HG03378 (cell line): ENCODE measurements around the gene ITGB7.
"Not testable (repeated sequence)": the region's sequence is repeated elsewhere in the genome, so short reads cannot be mapped to it uniquely, and the experiment has no call there.

Experiments
- ATAC-seq: cut with Tn5 transposase; IDR thresholded peaks from one replicate; pipeline ENCODE4 v1.9.1; 2021; ENCODE audit warnings: mild to moderate bottlenecking, moderate library complexity; ENCODE audit not compliant: unreplicated experiment

ITGB7 gene

DNA sequence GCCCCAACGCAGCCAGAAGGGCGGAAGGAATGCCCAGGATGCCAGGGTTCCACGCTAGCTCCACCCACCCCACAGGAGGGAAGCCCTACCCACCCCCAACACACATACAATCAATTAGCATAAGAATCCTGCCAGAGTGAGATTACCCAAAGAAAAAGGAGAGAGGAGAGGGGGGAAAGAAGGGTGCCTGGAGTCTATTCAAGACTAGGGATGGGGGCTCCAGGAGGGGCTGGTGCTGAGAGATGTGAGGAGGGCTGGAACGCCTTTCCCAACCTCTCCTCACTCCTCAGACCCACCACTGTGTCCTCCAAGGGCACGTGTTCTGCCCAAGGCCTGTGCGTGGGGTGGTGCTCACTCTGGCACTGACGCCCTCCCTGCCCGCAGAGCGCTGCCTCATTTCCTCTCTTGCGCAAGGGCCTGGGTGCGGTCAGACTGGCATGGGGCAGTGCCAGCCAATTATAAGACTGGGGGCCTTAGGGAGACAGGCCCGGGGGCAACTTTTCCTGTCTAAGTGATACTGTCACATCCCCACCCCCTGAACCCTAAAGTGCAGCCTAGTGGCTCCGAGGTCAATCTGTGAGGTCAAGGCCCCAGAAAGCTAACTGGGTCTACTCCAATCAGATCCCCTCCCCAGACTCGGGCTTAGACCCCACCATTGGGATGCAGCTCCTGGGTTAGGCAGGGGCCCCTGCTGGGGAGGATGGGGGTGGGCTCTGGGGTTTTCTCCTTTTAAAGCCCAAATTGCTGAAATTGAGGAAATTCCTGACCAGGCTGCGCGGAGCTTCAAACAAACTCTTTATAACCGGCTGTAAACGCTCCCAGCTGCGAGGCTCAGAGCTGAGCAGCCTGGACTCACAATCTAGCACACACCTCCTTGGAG, 10.2 kb upstream of the ITGB7 start:
- ATAC-seq = no peak

DNA sequence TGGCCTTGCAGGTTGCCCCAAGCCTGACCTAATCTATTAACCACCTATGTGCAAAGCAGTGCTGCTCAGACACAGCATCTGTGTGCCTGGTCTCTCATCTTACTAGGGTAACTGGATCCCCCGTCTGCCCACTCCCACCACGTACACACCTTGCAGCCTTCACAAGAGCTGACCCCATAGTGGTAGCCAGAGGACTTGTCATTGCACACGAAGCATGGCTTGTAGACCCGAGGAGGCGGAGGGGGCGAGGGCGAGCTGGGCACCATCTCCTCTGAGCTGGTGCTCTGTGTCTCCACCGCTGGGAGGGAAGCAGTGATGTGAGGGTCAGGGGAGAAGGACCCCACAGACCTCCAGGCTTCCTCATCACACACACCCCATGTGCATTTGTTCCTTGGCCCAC, 8.4 kb upstream of the ITGB7 start:
- ATAC-seq = no peak

GRCh38 chr12:53214687-53215455, 7.8 kb upstream of the ITGB7 start:
- ATAC-seq = no peak

DNA sequence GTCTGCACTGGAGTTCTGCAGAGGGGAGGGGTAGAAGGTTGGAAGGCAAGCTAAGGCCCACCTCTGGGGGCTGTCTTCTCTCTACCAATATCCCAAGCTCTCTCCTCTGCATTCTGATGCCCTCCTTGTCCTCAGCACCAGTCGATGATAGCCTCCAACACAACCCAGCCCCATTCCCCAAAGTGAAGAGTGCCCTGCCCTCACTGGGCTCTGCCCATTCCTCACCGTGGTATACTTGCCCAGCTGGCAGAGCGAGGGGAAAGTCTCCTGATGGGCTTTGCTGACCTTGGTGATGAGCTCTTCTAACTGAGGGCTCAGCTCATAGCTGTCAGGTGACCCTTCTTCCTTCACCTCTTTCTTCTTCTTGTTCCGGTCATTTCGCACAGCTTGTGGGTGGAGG, 7.2 kb upstream of the ITGB7 start:
- no peak for ATAC-seq

DNA sequence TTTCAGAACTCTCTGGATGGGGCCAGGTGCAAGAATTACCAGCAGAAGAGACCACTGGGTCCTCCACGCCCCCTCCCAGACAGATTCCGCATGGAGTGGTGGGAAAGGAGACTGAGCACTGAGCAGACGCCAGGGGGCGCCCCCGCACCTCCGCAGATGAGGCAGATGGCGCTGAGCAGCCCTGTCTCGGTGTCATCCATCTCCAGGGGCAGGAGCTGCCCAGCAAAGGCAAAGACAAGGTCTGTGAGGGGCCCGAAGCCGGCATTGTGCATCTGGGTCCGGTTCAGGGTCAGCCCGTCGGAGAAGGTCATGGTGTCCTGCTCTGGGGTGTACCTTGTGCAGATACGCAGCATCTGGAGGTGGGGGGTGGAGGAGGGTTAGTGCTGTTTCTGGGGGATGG, 6.3 kb upstream of the ITGB7 start:
- ATAC-seq = no peak

- no peak for ATAC-seq
Observed at GRCh38 chr12:53212931-53213330, 5.9 kb upstream of the ITGB7 start.

DNA sequence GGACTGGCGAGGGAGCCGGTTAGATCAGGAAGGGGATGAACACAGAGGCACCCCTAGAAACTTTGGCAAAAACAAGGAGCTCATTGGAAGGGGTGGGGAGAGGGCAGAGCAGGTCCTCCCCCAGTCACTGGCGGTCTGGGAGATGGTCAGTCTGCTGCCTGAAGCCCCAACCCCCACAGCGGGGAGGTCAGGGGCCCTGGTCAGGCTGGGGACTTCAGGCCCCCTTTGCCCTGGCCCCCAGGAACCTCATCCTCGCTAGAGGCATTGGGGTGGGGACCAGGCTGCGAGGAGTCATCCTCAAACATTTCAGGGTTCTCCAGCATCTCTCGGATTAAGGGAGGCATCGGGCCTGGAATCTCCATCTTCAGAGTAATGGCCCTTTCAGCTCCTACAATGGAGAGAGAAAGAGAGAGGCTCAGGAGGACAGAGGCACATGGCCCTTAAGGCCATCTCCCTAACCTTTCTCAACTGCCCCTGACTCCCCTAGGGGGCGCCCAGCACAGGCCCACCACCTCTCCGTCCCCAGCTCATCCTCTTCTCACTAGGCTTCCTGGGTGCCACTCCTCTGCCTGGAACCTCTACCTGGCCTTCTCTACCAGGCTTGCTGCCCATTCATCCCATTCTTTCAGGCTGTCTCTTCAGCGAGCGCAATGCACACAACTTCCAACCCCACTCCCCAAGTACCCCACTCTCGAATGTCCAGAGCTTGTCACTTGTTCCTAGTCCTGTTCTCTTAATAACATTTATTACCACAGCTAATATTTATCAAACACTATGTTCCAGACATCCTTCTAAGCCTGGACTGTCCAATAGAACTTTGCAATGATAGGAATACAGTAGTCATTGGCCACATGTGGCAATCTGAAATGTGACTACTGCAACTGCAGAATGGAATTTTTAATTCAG, 4.7 kb upstream of the ITGB7 start:
- no peak for ATAC-seq

- ATAC-seq = no peak
Observed at GRCh38 chr12:53210843-53211242, 3.8 kb upstream of the ITGB7 start.

GRCh38 chr12:53208877-53209463, 1.9 kb upstream of the ITGB7 start:
- no peak for ATAC-seq

DNA sequence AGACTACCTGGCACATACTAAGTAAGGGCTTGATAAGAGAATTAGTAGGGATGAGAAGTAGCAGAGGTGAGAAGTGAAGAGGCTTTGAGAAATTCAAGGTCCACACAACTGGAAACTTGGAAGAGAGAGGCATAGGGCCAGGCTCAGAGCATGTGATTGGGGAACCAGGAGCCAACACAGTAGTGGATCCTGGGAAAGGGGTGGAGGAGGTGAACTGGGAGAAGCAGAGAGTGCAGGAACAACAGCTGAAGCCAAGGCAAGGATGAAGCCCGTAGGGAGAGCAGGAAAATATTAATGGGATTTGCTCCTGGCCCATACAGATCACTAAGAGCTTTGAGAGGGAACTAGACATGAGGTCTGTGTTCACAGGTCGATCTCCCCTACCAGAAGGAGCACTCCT, 1.4 kb upstream of the ITGB7 start:
- ATAC-seq = no peak

- ATAC-seq = peak; percentile 67
Observed at GRCh38 chr12:53205747-53206419, 1.2 kb downstream of the ITGB7 start.

GRCh38 chr12:53204351-53204750, 2.7 kb downstream of the ITGB7 start:
- no peak for ATAC-seq

DNA sequence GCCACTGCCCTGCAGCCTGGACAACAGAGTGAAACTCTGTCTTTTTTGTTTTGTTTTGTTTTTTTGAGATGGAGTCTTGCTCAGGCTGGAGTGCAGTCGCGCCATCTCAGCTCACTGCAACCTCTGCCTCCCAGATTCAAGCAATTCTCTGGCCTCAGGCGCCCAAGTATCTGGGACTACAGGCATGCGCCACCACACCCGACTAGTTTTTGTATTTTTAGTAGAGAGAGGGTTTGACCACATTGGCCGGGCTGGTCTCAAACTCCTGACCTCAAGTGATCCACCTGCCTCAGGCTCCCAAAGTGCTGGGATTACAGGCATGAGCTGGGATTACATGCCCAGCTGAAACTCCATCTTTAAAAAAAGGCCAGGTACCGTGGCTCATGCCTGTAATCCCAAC, 4.7 kb downstream of the ITGB7 start:
- not testable (repeated sequence) for ATAC-seq

- no peak for ATAC-seq
Observed at GRCh38 chr12:53201639-53202038, 5.4 kb downstream of the ITGB7 start.

DNA sequence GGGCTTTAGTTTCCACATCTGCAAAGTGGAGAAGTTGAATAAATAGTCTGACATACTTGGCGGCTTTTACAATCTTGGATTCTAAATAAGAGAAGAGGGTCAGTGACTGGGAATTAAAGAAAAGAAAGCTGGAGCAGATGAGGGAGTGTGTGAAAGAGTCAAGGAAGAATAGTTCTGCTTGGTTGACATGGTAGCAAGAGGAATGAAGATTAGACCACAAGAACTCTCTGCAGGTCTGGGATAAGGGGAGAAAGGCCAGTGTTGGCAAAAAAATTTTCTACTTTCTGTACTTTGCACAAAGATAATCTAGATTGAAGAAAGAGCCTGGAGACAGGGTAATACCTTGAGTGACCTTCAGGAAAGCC, 5.9 kb downstream of the ITGB7 start:
- no peak for ATAC-seq

DNA sequence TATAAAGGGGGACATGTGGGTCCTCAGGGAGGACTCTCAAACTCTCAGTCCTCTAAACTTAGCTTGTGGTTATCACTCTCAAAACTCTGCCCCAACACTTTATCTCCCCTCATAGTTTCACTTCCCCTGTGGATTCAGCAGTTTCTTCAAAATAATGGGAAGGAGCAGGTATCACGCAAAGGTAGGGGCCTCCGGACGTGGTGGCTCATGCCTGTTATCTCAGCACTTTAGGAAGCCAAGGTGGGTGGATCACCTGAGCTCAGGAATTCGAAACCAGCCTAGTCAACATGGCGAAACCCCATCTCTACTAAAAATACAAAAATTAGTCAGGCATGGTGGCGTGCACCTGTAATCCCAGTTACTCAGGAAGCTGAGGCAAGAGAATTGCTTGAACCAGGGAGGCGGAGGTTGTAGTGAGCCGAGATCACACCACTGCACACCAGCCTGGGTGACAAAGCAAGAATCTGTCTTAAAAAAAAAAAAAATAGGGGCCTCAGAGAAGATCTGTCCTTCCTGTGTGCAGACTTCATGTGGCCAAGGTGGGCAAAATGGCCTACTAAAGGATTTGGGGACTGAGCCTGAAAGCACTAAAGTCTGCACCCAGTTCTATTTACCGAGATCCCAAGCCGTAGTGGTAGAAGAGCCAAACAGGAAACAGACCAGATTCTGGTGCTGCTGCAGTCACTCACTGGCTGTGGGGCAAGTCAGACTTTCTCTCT, 6.4 kb downstream of the ITGB7 start:
- ATAC-seq = peak; percentile 66

GRCh38 chr12:53200107-53200457, 7.0 kb downstream of the ITGB7 start:
- ATAC-seq = peak; percentile 6

DNA sequence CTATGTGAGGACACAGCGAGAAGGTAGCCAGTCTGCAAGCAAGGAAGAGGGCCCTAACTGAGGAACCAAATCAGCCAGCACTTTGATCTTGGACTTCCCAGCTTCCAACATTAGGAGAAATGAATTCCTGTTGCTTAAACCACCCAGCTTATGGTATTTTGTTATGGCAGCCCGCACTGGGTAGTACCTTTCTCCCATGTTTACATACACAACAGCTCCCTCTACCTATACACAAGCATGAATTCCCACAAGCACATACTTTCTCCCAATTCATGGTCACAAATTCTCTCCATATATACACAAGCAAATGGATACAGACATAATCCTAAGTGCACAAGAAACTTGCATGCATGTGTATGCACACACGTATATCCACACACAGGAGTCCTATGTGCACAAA, 7.4 kb downstream of the ITGB7 start:
- no peak for ATAC-seq

DNA sequence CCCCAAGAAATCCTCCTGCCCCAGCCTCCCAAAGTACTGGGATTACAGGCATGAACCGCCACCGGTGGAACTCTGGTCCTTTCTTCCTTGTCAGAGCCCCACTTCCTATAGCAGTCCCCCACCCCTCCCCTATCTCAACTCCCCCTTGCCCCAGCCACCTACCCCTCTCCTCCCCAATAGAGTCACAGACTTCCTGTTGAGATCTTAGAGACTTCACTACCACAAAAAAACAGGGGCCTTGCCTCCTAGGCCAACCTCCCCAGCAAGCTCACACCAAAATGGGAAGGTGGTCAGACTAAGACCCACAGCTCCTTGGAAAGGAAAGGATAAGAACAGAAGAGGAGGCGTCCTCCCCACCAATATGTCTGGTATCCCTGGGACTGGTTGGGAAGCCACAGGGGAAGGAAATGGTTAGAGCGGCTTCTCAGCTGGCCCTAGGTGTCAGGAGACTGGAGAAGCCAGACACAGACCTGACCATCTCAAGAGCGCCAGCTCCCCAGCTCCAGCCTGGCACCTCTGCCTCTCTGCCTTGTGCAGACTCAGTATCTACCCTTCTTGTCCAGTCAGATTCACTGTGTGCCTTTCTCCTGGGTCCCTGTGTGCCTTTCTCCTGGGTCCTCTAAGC, 8.5 kb downstream of the ITGB7 start:
- no peak for ATAC-seq
